ENCODE measurements around the gene CDK18. TPM values are rescaled to one million over a fixed set of nuclear protein-coding genes. Genes with fewer than 3 reads are reported as not detected.

CDK18 gene
- total and polyA plus RNA-seq, 7 donors: 1.5 to 11.9 (median 3.9) TPM

GRCh38 chr1:205510951-205511330 lies 6.5 kb downstream of the CDK18 start:
- H3K4me1 ChIP-seq: peaks cover 22% of the 10 kb centered on the region
- WGBS, 3 donors: 62 to 80% (median 76%) methylated on average over 3 of the region's 3 CpGs
- no peak for DNase-seq
- H3K36me3 ChIP-seq (ENCODE audit: insufficient read depth in 1 of 2, low read depth in 1 of 2): no peaks in the 10 kb centered on the region
- no peaks in the 10 kb centered on the region for H3K9me3 ChIP-seq
- H3K27ac ChIP-seq: no peak overlapping the region
- no peak for TF ChIP-seq CTCF (IDR thresholded peaks at IDR 0.05)
- intact Hi-C loops (cut with DNase I): no loop called here
- ATAC-seq: no peak
- no peak overlapping the region for H3K4me3 ChIP-seq
- H3K27me3 ChIP-seq (ENCODE audit: insufficient read depth in 3 of 3, low read length in 2 of 3): no peaks in the 10 kb centered on the region

DNA sequence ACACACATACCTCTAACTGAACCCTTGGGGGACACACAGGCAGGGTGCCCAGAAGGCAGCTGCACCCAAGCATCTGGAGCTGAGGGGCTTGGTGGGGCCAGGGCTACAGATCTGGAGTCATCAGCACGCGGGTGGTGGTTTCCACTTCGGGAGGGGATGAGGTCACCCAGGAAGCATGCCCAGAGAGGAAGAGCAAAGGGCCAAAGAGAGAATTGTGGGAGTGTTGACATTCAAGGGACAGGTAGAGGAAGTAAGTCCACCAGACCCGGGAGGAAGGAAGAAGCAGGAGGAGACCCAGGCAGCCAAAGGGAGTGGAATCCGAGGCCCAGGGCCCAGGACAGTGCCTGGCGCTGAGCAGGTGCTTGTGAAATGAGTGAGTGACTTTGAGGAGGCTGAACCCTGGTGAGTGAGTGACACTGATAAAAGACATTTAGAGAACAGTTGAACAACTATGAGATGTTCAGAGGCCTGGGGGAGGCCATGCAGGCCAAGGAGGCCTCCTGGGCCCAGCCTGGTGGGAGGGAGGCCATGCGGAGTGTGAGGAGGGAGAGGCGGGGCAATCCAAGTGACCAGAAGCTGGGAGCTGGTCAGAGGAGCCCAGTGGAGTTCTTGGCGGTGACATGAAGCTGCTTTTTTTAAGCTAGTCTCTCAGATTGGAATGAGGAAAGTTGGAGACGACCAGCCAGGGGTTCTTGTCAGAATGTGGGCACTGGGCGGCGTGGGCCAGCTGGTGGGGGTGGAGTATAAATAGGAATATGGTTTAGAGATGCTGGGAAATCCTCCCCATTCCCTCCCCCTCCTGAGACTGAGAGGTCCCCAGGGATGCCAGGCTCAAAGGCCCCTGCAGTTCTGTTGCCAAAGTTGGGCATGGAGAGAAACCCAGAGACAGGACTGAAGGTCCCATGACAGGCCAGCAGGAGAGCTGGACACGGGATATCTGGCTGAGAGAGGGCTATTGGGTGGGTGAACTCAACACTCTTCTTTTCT lies 7.9 kb downstream of the CDK18 start:
- no peak for TF ChIP-seq CTCF (IDR thresholded peaks at IDR 0.05)
- peak; percentile 57 to 73 (median 64) for ATAC-seq
- intact Hi-C loops (cut with DNase I): no loop called here
- 42 to 57% (median 49%) methylated on average over 13 of the region's 13 CpGs for WGBS, 3 donors
- DNase-seq: peak in 1 of 2 donors; percentile 74
- Histone ChIP-seq H3K27me3 (ENCODE audit: insufficient read depth in 3 of 3, low read length in 2 of 3) (no peaks in the 10 kb centered on the region), H3K27ac (peak overlapping the region; percentile 48), H3K9me3 (no peaks in the 10 kb centered on the region), H3K36me3 (ENCODE audit: insufficient read depth in 1 of 2, low read depth in 1 of 2) (no peaks in the 10 kb centered on the region), H3K4me3 (no peak overlapping the region), H3K4me1 (peaks cover 22% of the 10 kb centered on the region)

GRCh38 chr1:205513774-205514173 lies 9.3 kb downstream of the CDK18 start:
- no peak overlapping the region for H3K27ac ChIP-seq
- TF ChIP-seq CTCF (IDR thresholded peaks at IDR 0.05): no peak
- no peak overlapping the region for H3K4me3 ChIP-seq
- H3K9me3 ChIP-seq: no peaks in the 10 kb centered on the region
- DNase-seq (no peak), ATAC-seq (no peak)
- intact Hi-C loops (cut with DNase I): no loop called here
- H3K36me3 ChIP-seq (ENCODE audit: insufficient read depth in 1 of 2, low read depth in 1 of 2): no peaks in the 10 kb centered on the region
- no peaks in the 10 kb centered on the region for H3K27me3 ChIP-seq (ENCODE audit: insufficient read depth in 3 of 3, low read length in 2 of 3)
- H3K4me1 ChIP-seq: peaks cover 22% of the 10 kb centered on the region
- 65 to 70% (median 69%) methylated on average over 5 of the region's 5 CpGs for WGBS, 3 donors

- no peak overlapping the region for H3K4me3 ChIP-seq
- no peaks in the 10 kb centered on the region for H3K27me3 ChIP-seq (ENCODE audit: insufficient read depth in 3 of 3, low read length in 2 of 3)
- no peak for TF ChIP-seq CTCF (IDR thresholded peaks at IDR 0.05)
- H3K27ac ChIP-seq: no peak overlapping the region
- intact Hi-C loops (cut with DNase I): no loop called here
- peaks cover 22% of the 10 kb centered on the region for H3K4me1 ChIP-seq
- ATAC-seq (no peak), DNase-seq (no peak)
- H3K9me3 ChIP-seq: no peaks in the 10 kb centered on the region
- 80 to 86% (median 83%) methylated on average over 7 of the region's 7 CpGs for WGBS, 3 donors
- H3K36me3 ChIP-seq (ENCODE audit: insufficient read depth in 1 of 2, low read depth in 1 of 2): no peaks in the 10 kb centered on the region
Measured at GRCh38 chr1:205514211-205515142, 10.0 kb downstream of the CDK18 start.
